K562 (cell line): ENCODE measurements around the gene BHLHE40. TPM values are rescaled to one million over a fixed set of nuclear protein-coding genes. Genes with fewer than 3 reads are reported as not detected.

Experiments
- ETV5 ChIP-seq: sonication (generic); formaldehyde crosslinking; IDR thresholded peaks from 2 replicates; pipeline ENCODE4 v1.4.0; 2020; ENCODE audit warnings: low read depth, mild to moderate bottlenecking, missing genetic modification reagents
- RCOR1 ChIP-seq, 2 experiments: IDR thresholded peaks; 2 replicates each; pipeline ENCODE4 v1.6.1; 2012; ENCODE audit warnings: low read depth in 2 of 2, low read length in 2 of 2, borderline replicate concordance in 1 of 2, improper control_type of control experiment in 1 of 2
- SLC30A9 ChIP-seq: fragments of 250-450 bp; sonication (Bioruptor Pico); IDR thresholded peaks from 2 replicates; pipeline ENCODE4 v1.8.0; 2022; ENCODE audit warnings: mild to moderate bottlenecking, moderate library complexity
- XRCC3 ChIP-seq: fragments of 450-650 bp; IDR thresholded peaks from 2 replicates; pipeline ENCODE4 v1.6.1; 2017; ENCODE audit warnings: mild to moderate bottlenecking, moderate library complexity
- ZNF561 ChIP-seq: fragments of 450-650 bp; formaldehyde crosslinking; conservative IDR thresholded peaks from 2 replicates; pipeline ENCODE4 v1.4.0; 2020; ENCODE audit warnings: mild to moderate bottlenecking, moderate library complexity
- polyA plus RNA-seq, 8 experiments: library from polyadenylated mRNA; depleted of rRNA in 4 of 8; stranded (reverse) in 5 of 8; unstranded in 3 of 8; fragments of >200 nt; fragmentation: Nextera tagmentation in 2 of 8; fragmentation: Illumina TruSeq in 1 of 8; extraction: Ambion mirVana in 2 of 8; extraction: Trizol in 1 of 8; gene quantifications; 2 replicates each; pipeline versions ENCODE4 v1.2.1 to v1.2.3, GENCODE V29; 2011 to 2014; ENCODE audit warnings: inconsistent platforms in 1 of 8, missing spikeins in 1 of 8
- total RNA-seq, 7 experiments: library from RNA; depleted of rRNA in 6 of 7; stranded (reverse); fragments of >200 nt in 6 of 7; fragmentation: Illumina TruSeq in 2 of 7; extraction: Trizol in 2 of 7; gene quantifications; 2 replicates each; pipeline versions ENCODE4 v1.2.1 to v1.2.3, GENCODE V29; 2011 to 2021; ENCODE audit warnings: low replicate concordance in 1 of 7
- TF ChIP-seq, protein P1 (sequence below): fragments of 150-350 bp; conservative IDR thresholded peaks from 2 replicates; pipeline ENCODE4 v1.6.1; 2014; ENCODE audit warnings: low read length
- TF ChIP-seq, protein P2 (sequence below): fragments of 250-450 bp; sonication (Bioruptor Pico); IDR thresholded peaks from 2 replicates; pipeline ENCODE4 v1.5.0; 2021
- TF ChIP-seq, protein P3 (sequence below): fragments of 450-650 bp; IDR thresholded peaks from 2 replicates; pipeline ENCODE4 v1.6.1; 2018; ENCODE audit warnings: mild to moderate bottlenecking, low read depth; ENCODE audit not compliant: partially characterized antibody
- TF ChIP-seq, protein P4 (sequence below): fragments of 250-450 bp; sonication (Bioruptor Pico); IDR thresholded peaks from 2 replicates; pipeline ENCODE4 v1.4.0; 2020; ENCODE audit warnings: mild to moderate bottlenecking, moderate library complexity, borderline replicate concordance

BHLHE40 gene
- total and polyA plus RNA-seq, 9 of the 15 experiments (the other 6 are each of a cell fraction or from before 2014, with no cell fraction given), result 12.0 to 83.9 (median 31.4) TPM

DNA sequence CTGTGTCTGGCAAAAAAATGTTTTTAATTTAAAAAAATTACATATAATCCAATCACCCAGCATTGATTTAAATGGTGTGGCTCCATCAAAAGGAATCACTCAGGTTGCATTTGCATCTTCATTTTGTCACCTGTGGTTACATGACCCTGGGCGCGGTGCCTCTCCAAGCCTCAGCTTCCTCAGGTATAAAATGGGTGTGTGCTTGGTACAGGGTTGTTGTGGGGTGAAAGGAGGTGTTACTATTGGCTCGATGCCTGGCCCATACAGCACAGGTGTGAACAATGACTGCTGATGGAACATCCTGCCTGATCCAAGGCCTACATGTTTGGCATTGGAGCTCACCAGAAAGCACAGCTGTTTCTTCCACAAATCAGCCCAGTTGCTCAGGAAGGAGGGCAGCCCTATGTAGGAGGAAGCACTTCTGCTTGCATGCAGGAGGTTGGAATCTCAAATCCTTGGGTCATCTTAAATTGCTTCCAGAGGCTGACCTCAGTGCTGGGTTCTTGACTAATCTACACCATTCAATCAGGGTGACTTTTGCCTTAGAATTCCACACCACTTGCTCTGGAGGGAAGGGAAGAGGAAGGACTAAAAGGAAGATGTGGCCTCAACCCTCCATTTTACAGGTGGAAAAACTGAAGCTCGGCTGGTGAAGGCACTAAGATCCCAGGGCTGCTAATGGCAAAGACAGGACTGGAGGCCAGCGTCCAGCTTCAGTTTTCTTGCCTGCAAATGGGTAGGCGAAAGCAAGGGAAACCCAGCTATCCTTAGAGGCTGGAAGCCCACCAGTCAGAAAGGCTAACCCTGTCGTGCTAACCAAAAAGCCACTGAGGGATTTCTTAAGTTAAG lies 31.7 kb downstream of the BHLHE40 start (continued):
- peak; percentile 22 to 30; a peak in 1 of 4 replicates for TF ChIP-seq RCOR1 (IDR thresholded peaks at IDR 0.05; ENCODE audit: borderline replicate concordance in 1 of 2, low read depth in 2 of 2, low read length in 2 of 2)
- TF ChIP-seq, protein P1, sequence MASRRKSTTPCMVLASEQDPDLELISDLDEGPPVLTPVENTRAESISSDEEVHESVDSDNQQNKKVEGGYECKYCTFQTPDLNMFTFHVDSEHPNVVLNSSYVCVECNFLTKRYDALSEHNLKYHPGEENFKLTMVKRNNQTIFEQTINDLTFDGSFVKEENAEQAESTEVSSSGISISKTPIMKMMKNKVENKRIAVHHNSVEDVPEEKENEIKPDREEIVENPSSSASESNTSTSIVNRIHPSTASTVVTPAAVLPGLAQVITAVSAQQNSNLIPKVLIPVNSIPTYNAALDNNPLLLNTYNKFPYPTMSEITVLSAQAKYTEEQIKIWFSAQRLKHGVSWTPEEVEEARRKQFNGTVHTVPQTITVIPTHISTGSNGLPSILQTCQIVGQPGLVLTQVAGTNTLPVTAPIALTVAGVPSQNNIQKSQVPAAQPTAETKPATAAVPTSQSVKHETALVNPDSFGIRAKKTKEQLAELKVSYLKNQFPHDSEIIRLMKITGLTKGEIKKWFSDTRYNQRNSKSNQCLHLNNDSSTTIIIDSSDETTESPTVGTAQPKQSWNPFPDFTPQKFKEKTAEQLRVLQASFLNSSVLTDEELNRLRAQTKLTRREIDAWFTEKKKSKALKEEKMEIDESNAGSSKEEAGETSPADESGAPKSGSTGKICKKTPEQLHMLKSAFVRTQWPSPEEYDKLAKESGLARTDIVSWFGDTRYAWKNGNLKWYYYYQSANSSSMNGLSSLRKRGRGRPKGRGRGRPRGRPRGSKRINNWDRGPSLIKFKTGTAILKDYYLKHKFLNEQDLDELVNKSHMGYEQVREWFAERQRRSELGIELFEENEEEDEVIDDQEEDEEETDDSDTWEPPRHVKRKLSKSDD, result no peak
- no peak for TF ChIP-seq XRCC3
- TF ChIP-seq ZNF561 (CRISPR knock-in tag), result no peak
- no peak for TF ChIP-seq ETV5 (CRISPR knock-in tag)
- TF ChIP-seq SLC30A9 (CRISPR knock-in tag), result no peak
- TF ChIP-seq, protein P2, sequence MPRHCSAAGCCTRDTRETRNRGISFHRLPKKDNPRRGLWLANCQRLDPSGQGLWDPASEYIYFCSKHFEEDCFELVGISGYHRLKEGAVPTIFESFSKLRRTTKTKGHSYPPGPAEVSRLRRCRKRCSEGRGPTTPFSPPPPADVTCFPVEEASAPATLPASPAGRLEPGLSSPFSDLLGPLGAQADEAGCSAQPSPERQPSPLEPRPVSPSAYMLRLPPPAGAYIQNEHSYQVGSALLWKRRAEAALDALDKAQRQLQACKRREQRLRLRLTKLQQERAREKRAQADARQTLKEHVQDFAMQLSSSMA (CRISPR knock-in tag), result no peak
- TF ChIP-seq, protein P3, sequence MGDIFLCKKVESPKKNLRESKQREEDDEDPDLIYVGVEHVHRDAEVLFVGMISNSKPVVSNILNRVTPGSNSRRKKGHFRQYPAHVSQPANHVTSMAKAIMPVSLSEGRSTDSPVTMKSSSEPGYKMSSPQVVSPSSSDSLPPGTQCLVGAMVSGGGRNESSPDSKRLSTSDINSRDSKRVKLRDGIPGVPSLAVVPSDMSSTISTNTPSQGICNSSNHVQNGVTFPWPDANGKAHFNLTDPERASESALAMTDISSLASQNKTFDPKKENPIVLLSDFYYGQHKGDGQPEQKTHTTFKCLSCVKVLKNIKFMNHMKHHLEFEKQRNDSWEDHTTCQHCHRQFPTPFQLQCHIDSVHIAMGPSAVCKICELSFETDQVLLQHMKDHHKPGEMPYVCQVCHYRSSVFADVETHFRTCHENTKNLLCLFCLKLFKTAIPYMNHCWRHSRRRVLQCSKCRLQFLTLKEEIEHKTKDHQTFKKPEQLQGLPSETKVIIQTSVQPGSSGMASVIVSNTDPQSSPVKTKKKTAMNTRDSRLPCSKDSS, result no peak
- TF ChIP-seq, protein P4, sequence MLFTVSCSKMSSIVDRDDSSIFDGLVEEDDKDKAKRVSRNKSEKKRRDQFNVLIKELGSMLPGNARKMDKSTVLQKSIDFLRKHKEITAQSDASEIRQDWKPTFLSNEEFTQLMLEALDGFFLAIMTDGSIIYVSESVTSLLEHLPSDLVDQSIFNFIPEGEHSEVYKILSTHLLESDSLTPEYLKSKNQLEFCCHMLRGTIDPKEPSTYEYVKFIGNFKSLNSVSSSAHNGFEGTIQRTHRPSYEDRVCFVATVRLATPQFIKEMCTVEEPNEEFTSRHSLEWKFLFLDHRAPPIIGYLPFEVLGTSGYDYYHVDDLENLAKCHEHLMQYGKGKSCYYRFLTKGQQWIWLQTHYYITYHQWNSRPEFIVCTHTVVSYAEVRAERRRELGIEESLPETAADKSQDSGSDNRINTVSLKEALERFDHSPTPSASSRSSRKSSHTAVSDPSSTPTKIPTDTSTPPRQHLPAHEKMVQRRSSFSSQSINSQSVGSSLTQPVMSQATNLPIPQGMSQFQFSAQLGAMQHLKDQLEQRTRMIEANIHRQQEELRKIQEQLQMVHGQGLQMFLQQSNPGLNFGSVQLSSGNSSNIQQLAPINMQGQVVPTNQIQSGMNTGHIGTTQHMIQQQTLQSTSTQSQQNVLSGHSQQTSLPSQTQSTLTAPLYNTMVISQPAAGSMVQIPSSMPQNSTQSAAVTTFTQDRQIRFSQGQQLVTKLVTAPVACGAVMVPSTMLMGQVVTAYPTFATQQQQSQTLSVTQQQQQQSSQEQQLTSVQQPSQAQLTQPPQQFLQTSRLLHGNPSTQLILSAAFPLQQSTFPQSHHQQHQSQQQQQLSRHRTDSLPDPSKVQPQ (CRISPR knock-in tag), result no peak
